ENCODE data around the gene BAZ2B.

BAZ2B gene

GRCh38 chr2:159497256-159497655 is 119.1 kb downstream of the BAZ2B start:
- no peak for DNase-seq
- peak overlapping the region in 1 of 2 donors; percentile 68 for H3K27ac Mint-ChIP-seq
- H3K27me3 Mint-ChIP-seq, result no peaks in the 10 kb centered on the region
- H3K4me3 Mint-ChIP-seq, result peak overlapping the region in 1 of 2 donors; percentile 10
- H3K4me1 Mint-ChIP-seq, result peaks cover 13% of the 10 kb centered on the region
- peaks cover 0 to 7% of the 10 kb centered on the region in 2 donors for H3K9me3 Mint-ChIP-seq
- ATAC-seq, result no peak

- H3K4me1 Mint-ChIP-seq, result peaks cover 4% of the 10 kb centered on the region
- H3K4me3 Mint-ChIP-seq, result no peak overlapping the region
- H3K27ac Mint-ChIP-seq, result no peak overlapping the region
- no peaks in the 10 kb centered on the region for H3K27me3 Mint-ChIP-seq
- DNase-seq (no peak), ATAC-seq (no peak)
- no peaks in the 10 kb centered on the region for H3K9me3 Mint-ChIP-seq
These were observed 126.9 kb downstream of the BAZ2B start for GRCh38 chr2:159489476-159489875.

GRCh38 chr2:159484532-159484931 is 131.8 kb downstream of the BAZ2B start:
- Mint-ChIP-seq H3K4me1 (peaks cover 4% of the 10 kb centered on the region), H3K27me3 (no peaks in the 10 kb centered on the region), H3K4me3 (no peak overlapping the region), H3K27ac (no peak overlapping the region), H3K9me3 (no peaks in the 10 kb centered on the region)
- no peak for ATAC-seq
- no peak for DNase-seq

- no peak overlapping the region for H3K27ac Mint-ChIP-seq
- H3K4me3 Mint-ChIP-seq, result no peak overlapping the region
- H3K27me3 Mint-ChIP-seq, result no peaks in the 10 kb centered on the region
- ATAC-seq (no peak), DNase-seq (no peak)
- H3K4me1 Mint-ChIP-seq, result no peaks in the 10 kb centered on the region
- peaks cover 19 to 20% of the 10 kb centered on the region in 2 donors for H3K9me3 Mint-ChIP-seq
These were observed 140.0 kb downstream of the BAZ2B start for GRCh38 chr2:159476329-159476728.

GRCh38 chr2:159475793-159476192 is 140.6 kb downstream of the BAZ2B start:
- H3K4me3 Mint-ChIP-seq, result no peak overlapping the region
- no peaks in the 10 kb centered on the region for H3K27me3 Mint-ChIP-seq
- ATAC-seq (no peak), DNase-seq (no peak)
- no peak overlapping the region for H3K27ac Mint-ChIP-seq
- peaks cover 19 to 20% of the 10 kb centered on the region in 2 donors for H3K9me3 Mint-ChIP-seq
- no peaks in the 10 kb centered on the region for H3K4me1 Mint-ChIP-seq

- no peak for DNase-seq
- ATAC-seq, result no peak
- peaks cover 28 to 32% of the 10 kb centered on the region in 2 donors for H3K9me3 Mint-ChIP-seq
- H3K4me3 Mint-ChIP-seq, result no peak overlapping the region
- no peaks in the 10 kb centered on the region for H3K27me3 Mint-ChIP-seq
- H3K27ac Mint-ChIP-seq, result no peak overlapping the region
- no peaks in the 10 kb centered on the region for H3K4me1 Mint-ChIP-seq
These were observed 145.0 kb downstream of the BAZ2B start for GRCh38 chr2:159471340-159471739.

GRCh38 chr2:159468257-159468656 is 148.1 kb downstream of the BAZ2B start:
- Mint-ChIP-seq H3K27me3 (no peaks in the 10 kb centered on the region), H3K4me1 (no peaks in the 10 kb centered on the region), H3K4me3 (no peak overlapping the region), H3K9me3 (peaks cover 10 to 15% of the 10 kb centered on the region in 2 donors), H3K27ac (no peak overlapping the region)
- DNase-seq (no peak), ATAC-seq (no peak)

GRCh38 chr2:159462961-159463360 is 153.4 kb downstream of the BAZ2B start:
- no peak for ATAC-seq
- H3K9me3 Mint-ChIP-seq, result peaks cover 9% of the 10 kb centered on the region in 2 donors
- H3K4me1 Mint-ChIP-seq, result peaks cover 10% of the 10 kb centered on the region
- no peaks in the 10 kb centered on the region for H3K27me3 Mint-ChIP-seq
- H3K27ac Mint-ChIP-seq, result no peak overlapping the region
- no peak overlapping the region for H3K4me3 Mint-ChIP-seq
- no peak for DNase-seq

GRCh38 chr2:159462201-159462785 is 154.1 kb downstream of the BAZ2B start:
- DNase-seq (no peak), ATAC-seq (no peak)
- Mint-ChIP-seq H3K27me3 (no peaks in the 10 kb centered on the region), H3K9me3 (peaks cover 5 to 6% of the 10 kb centered on the region in 2 donors), H3K4me1 (peaks cover 17% of the 10 kb centered on the region), H3K27ac (no peak overlapping the region), H3K4me3 (no peak overlapping the region)

GRCh38 chr2:159461076-159461475 is 155.3 kb downstream of the BAZ2B start:
- Mint-ChIP-seq H3K27me3 (no peaks in the 10 kb centered on the region), H3K27ac (no peak overlapping the region), H3K4me3 (no peak overlapping the region), H3K9me3 (peaks cover 0 to 6% of the 10 kb centered on the region in 2 donors), H3K4me1 (peaks cover 27% of the 10 kb centered on the region)
- DNase-seq (no peak), ATAC-seq (no peak)

GRCh38 chr2:159460227-159460626 is 156.1 kb downstream of the BAZ2B start:
- DNase-seq, result no peak
- Mint-ChIP-seq H3K9me3 (peaks cover 0 to 6% of the 10 kb centered on the region in 2 donors), H3K4me3 (no peak overlapping the region), H3K4me1 (peaks cover 32% of the 10 kb centered on the region), H3K27me3 (no peaks in the 10 kb centered on the region), H3K27ac (no peak overlapping the region)
- ATAC-seq, result no peak

GRCh38 chr2:159459279-159459678 is 157.1 kb downstream of the BAZ2B start:
- Mint-ChIP-seq H3K4me3 (no peak overlapping the region), H3K4me1 (peaks cover 33% of the 10 kb centered on the region), H3K9me3 (peaks cover 0 to 6% of the 10 kb centered on the region in 2 donors), H3K27me3 (no peaks in the 10 kb centered on the region), H3K27ac (no peak overlapping the region)
- ATAC-seq (no peak), DNase-seq (no peak)

GRCh38 chr2:159457589-159457988 is 158.8 kb downstream of the BAZ2B start:
- Mint-ChIP-seq H3K27me3 (no peaks in the 10 kb centered on the region), H3K4me1 (peaks cover 33% of the 10 kb centered on the region), H3K9me3 (no peaks in the 10 kb centered on the region), H3K27ac (peak overlapping the region in 1 of 2 donors; percentile 8), H3K4me3 (peak overlapping the region in 1 of 2 donors; percentile 0)
- ATAC-seq (no peak), DNase-seq (no peak)

- no peaks in the 10 kb centered on the region for H3K27me3 Mint-ChIP-seq
- H3K9me3 Mint-ChIP-seq, result no peaks in the 10 kb centered on the region
- no peak overlapping the region for H3K4me3 Mint-ChIP-seq
- peaks cover 33% of the 10 kb centered on the region for H3K4me1 Mint-ChIP-seq
- no peak overlapping the region for H3K27ac Mint-ChIP-seq
- DNase-seq (no peak), ATAC-seq (peak; percentile 56)
These were observed 159.6 kb downstream of the BAZ2B start for GRCh38 chr2:159456500-159457426.

- Mint-ChIP-seq H3K4me1 (peaks cover 33% of the 10 kb centered on the region), H3K27ac (no peak overlapping the region), H3K27me3 (no peaks in the 10 kb centered on the region), H3K9me3 (no peaks in the 10 kb centered on the region), H3K4me3 (peak overlapping the region in 1 of 2 donors; percentile 21)
- DNase-seq (no peak), ATAC-seq (peak; percentile 79)
These were observed 160.9 kb downstream of the BAZ2B start for GRCh38 chr2:159455330-159455918.

GRCh38 chr2:159454185-159454584 is 162.2 kb downstream of the BAZ2B start:
- Mint-ChIP-seq H3K27ac (no peak overlapping the region), H3K4me1 (peaks cover 33% of the 10 kb centered on the region), H3K27me3 (no peaks in the 10 kb centered on the region), H3K4me3 (no peak overlapping the region), H3K9me3 (no peaks in the 10 kb centered on the region)
- ATAC-seq, result peak; percentile 66
- DNase-seq, result no peak
